ENCODE measurements around the gene POLE3. TPM values are rescaled to one million over a fixed set of nuclear protein-coding genes. Genes with fewer than 3 reads are reported as not detected.

POLE3 gene
- total and polyA plus RNA-seq, 2 donors (not counting 1 experiment from before 2014, with no cell fraction given), result 50.3 to 60.7 TPM

DNA sequence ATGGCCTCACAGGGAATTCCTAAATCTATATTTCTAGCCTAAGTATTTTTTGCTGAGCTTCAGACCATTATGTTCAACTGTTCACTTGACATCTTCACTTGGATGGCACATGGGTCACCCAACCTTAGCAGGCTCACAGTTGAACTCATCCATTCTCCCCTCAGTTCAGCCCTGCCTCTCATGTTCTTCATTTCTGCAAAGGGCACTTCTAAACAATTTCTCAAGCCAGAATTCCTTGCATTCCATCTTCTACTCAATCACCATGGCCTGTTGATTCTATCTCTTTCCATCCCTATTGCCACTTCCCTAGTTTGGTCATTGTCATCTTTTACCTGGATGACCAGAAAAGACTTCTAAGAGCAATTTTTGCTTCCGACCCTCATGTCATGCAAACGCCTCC is 45.8 kb upstream of the POLE3 start:
- Histone ChIP-seq H3K36me3 (replicated peaks in 1 of 2; ENCODE audit: control extremely low read depth in 1 of 2, control insufficient read depth in 1 of 2, extremely low read depth in 1 of 2, insufficient read depth in 2 of 2, low read length in 1 of 2) (no peaks in the 10 kb centered on the region), H3K27me3 (replicated peaks in 1 of 4; ENCODE audit: control extremely low read depth in 1 of 4, control insufficient read depth in 3 of 4, insufficient read depth in 4 of 4, low read length in 3 of 4) (no peaks in the 10 kb centered on the region), H3K79me2 (ENCODE audit: control insufficient read depth, insufficient read depth, low read length) (no peaks in the 10 kb centered on the region), H3K9ac (ENCODE audit: low read length) (no peak overlapping the region), H3K4me2 (replicated peaks; ENCODE audit: low read depth, low read length, poor library complexity, severe bottlenecking) (no peak overlapping the region), H3K27ac (ENCODE audit: low read length in 2 of 2) (no peak overlapping the region), H3K4me3 (ENCODE audit: control extremely low read depth in 1 of 5, extremely low read depth in 1 of 5, insufficient read depth in 1 of 5, low read depth in 2 of 5, low read length in 4 of 5) (no peak overlapping the region), H3K9me3 (ENCODE audit: control extremely low read depth in 1 of 3, control insufficient read depth in 2 of 3, insufficient read depth in 1 of 3, low read length in 2 of 3) (no peaks in the 10 kb centered on the region), H3K4me1 (ENCODE audit: control insufficient read depth in 2 of 2, insufficient read depth in 2 of 2, low read length in 2 of 2) (no peaks in the 10 kb centered on the region), H2AFZ (ENCODE audit: insufficient read depth, low read depth, low read length, poor library complexity, severe bottlenecking) (no peak overlapping the region), H4K20me1 (ENCODE audit: control insufficient read depth, insufficient read depth, low read length, poor library complexity, severe bottlenecking) (no peaks in the 10 kb centered on the region)
- Mint-ChIP-seq H3K27ac (no peak overlapping the region), H3K4me1 (no peaks in the 10 kb centered on the region), H3K4me3 (no peak overlapping the region), H3K9me3 (ENCODE audit: insufficient read depth) (no peaks in the 10 kb centered on the region), H3K27me3 (no peaks in the 10 kb centered on the region)
- DNase-seq, result no peak
- ATAC-seq (ENCODE audit: low read depth), result no peak
- ChIA-PET CTCF (interaction anchor here (3.2 to 3.9 kb wide), 2 partner anchors 10 to 201 kb away, joined by 11 to 32 read pairs; no protein-coding TSS in a partner anchor), POLR2A (no interaction called here)
- intact Hi-C loops (cut with micrococcal nuclease), result no loop called here
- TF ChIP-seq EZH2 (IDR thresholded peaks at IDR 0.05; ENCODE audit: borderline replicate concordance, insufficient read depth, low read depth, low read length, poor library complexity, severe bottlenecking) (no peak), CTCF (IDR thresholded peaks at IDR 0.05) (no peak)
- WGBS (ENCODE audit: insufficient coverage), result no CpG with 5 or more reads among the region's 2 CpGs

- Histone ChIP-seq H2AFZ (ENCODE audit: insufficient read depth, low read depth, low read length, poor library complexity, severe bottlenecking) (no peak overlapping the region), H3K27ac (ENCODE audit: low read length in 2 of 2) (no peak overlapping the region), H3K4me2 (replicated peaks; ENCODE audit: low read depth, low read length, poor library complexity, severe bottlenecking) (no peak overlapping the region), H4K20me1 (ENCODE audit: control insufficient read depth, insufficient read depth, low read length, poor library complexity, severe bottlenecking) (no peaks in the 10 kb centered on the region), H3K4me3 (ENCODE audit: control extremely low read depth in 1 of 5, extremely low read depth in 1 of 5, insufficient read depth in 1 of 5, low read depth in 2 of 5, low read length in 4 of 5) (no peak overlapping the region), H3K9ac (ENCODE audit: low read length) (no peak overlapping the region), H3K4me1 (ENCODE audit: control insufficient read depth in 2 of 2, insufficient read depth in 2 of 2, low read length in 2 of 2) (no peaks in the 10 kb centered on the region), H3K9me3 (ENCODE audit: control extremely low read depth in 1 of 3, control insufficient read depth in 2 of 3, insufficient read depth in 1 of 3, low read length in 2 of 3) (no peaks in the 10 kb centered on the region), H3K27me3 (replicated peaks in 1 of 4; ENCODE audit: control extremely low read depth in 1 of 4, control insufficient read depth in 3 of 4, insufficient read depth in 4 of 4, low read length in 3 of 4) (no peaks in the 10 kb centered on the region), H3K36me3 (replicated peaks in 1 of 2; ENCODE audit: control extremely low read depth in 1 of 2, control insufficient read depth in 1 of 2, extremely low read depth in 1 of 2, insufficient read depth in 2 of 2, low read length in 1 of 2) (no peaks in the 10 kb centered on the region), H3K79me2 (ENCODE audit: control insufficient read depth, insufficient read depth, low read length) (no peaks in the 10 kb centered on the region)
- WGBS (ENCODE audit: insufficient coverage), result 60% methylated on average over 2 of the region's 5 CpGs
- H3K4me1 Mint-ChIP-seq, result no peaks in the 10 kb centered on the region
- intact Hi-C loops (cut with micrococcal nuclease), result no loop called here
- no peak overlapping the region for H3K27ac Mint-ChIP-seq
- CTCF ChIA-PET, result interaction anchor here (0.7 to 3.9 kb wide), 6 partner anchors 9 to 202 kb away, joined by 3 to 32 read pairs (median 8); no protein-coding TSS in a partner anchor
- no peak for TF ChIP-seq CTCF (IDR thresholded peaks at IDR 0.05)
- TF ChIP-seq EZH2 (IDR thresholded peaks at IDR 0.05; ENCODE audit: borderline replicate concordance, insufficient read depth, low read depth, low read length, poor library complexity, severe bottlenecking), result no peak
- DNase-seq (no peak), ATAC-seq (ENCODE audit: low read depth) (no peak)
- no peaks in the 10 kb centered on the region for H3K27me3 Mint-ChIP-seq
- POLR2A ChIA-PET, result interaction anchor here (0.7 kb wide), 1 partner anchor 106 kb away, joined by 7 read pairs; no protein-coding TSS in a partner anchor
- H3K9me3 Mint-ChIP-seq (ENCODE audit: insufficient read depth), result no peaks in the 10 kb centered on the region
- H3K4me3 Mint-ChIP-seq, result no peak overlapping the region
Measured at GRCh38 chr9:113454914-113455761, 44.7 kb upstream of the POLE3 start.

Measured in B cell (primary cell).